GM12872 (cell line): Measurements from ENCODE around the gene KIRREL3.

Experiments
- CTCF ChIP-seq: IDR thresholded peaks from 3 replicates; pipeline ENCODE4 v1.5.1; 2011; ENCODE audit warnings: low read depth, mild to moderate bottlenecking, low read length, moderate library complexity; ENCODE audit not compliant: insufficient read depth

Gene KIRREL3

GRCh38 chr11:126409620-126409985, 591.0 kb downstream of the KIRREL3 start:
- TF ChIP-seq CTCF: no peak

GRCh38 chr11:126408901-126409619, 591.5 kb downstream of the KIRREL3 start:
- TF ChIP-seq CTCF: no peak

GRCh38 chr11:126408496-126408895, 592.1 kb downstream of the KIRREL3 start:
- TF ChIP-seq CTCF: no peak

DNA sequence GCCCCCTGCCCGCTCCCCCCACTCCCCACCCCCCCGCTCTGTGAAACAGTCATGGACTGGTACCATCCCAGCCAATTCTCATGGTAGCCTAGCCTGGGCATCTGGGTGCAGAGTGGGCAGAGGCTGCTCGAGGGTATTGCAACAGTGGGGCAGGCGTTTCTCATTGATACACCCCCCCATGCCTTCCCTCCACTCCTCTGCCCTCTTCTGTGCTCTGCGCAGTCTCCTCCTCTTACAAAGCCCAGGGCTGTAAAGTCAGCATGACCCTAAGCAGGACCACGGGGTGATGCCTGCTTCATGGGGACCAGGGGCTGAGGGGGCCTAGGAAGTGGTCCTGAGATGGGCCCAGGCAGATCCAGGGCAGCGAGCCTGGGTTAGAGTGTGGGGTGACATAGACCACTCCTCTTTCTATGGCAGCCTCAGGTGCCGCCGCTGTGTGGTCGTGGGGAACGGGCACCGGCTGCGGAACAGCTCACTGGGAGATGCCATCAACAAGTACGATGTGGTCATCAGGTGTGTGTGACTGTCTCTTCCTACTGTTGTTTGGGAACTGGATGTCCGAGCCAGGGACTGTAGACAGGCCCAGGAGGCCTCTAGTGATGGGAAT, 592.8 kb downstream of the KIRREL3 start:
- no peak for TF ChIP-seq CTCF

DNA sequence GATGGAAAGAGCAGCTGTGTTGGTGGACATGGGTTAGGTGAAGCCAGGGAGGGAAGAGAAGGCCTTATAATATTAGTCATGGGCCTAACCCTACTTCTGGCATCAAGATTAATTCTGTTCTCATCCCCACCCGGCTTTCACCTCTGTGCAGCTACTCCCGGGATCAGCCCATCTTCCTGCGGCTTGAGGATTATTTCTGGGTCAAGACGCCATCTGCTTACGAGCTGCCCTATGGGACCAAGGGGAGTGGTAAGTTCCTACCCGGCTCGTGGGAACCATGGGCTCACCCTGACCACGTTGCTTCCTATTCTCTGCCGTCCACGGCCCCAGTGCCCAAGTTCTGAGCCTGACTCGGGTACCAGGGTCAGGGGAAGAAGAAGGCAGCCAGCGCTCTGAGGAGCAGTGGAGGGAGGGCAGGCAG, 593.5 kb downstream of the KIRREL3 start:
- TF ChIP-seq CTCF: no peak

DNA sequence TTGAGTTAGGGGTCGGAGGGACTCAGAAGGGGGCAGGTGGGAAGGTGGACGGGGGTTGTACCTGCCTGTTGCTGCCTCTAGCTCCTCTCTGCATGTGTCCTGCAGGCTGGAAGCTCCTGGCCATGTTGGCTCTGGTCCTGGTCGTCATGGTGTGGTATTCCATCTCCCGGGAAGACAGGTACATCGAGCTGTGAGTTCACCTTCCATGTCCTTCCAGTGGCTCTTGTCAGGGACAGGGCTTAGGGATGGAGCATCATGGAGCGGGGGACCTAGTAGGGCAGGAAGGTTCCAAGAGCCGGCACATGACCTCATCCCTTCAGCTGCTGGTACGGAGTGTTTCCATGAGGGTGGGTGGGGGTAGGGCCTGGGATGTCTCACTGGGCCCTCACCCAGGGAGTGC, 594.2 kb downstream of the KIRREL3 start:
- TF ChIP-seq CTCF: no peak

- TF ChIP-seq CTCF: no peak
Measured at GRCh38 chr11:126405906-126406305, 594.7 kb downstream of the KIRREL3 start.
